B cell (primary cell): Measurements from ENCODE around the gene SLIT3.

Experiments used
- EZH2 ChIP-seq: IDR thresholded peaks from 2 replicates; pipeline ENCODE4 v1.6.1; 2012; ENCODE audit warnings: borderline replicate concordance, low read depth, mild to moderate bottlenecking, moderate library complexity, low read length; ENCODE audit not compliant: insufficient read depth, poor library complexity, severe bottlenecking
- TF ChIP-seq, protein P1 (sequence below): fragments of 200-600 bp; IDR thresholded peaks from one replicate; pipeline ENCODE4 v1.8.0; 2022; ENCODE audit warnings: antibody characterized with exemption, mild to moderate bottlenecking

DNA sequence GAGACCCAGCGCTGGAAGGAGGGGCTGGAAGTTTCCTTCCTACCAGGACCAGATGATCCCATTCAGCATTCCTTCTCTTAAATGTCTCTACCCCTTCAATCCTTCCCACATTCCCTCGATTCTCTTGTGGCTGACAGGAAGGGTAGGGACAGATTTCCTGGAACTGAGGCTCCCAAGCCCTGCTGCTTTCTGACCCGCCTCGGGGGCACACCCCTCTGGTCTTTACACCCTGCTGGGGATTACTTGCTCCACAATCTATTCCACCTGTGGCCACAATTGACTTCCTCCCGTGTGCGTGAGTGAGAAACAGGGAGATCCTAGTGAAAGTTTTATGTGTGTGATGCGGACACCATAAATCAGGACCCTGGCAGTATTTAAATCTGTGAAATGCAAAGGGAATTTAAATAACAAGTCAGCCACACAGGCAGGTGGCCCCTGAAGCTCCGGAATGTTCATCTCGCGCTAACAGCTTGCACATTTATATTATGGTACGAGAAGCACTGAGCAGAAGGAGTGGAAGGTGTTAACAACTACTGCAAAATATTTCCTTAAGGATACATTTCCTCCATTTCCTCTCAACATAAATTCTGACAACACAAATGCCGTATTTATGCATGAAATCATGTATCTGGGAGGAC is 237.5 kb downstream of the SLIT3 start:
- TF ChIP-seq, protein P1, sequence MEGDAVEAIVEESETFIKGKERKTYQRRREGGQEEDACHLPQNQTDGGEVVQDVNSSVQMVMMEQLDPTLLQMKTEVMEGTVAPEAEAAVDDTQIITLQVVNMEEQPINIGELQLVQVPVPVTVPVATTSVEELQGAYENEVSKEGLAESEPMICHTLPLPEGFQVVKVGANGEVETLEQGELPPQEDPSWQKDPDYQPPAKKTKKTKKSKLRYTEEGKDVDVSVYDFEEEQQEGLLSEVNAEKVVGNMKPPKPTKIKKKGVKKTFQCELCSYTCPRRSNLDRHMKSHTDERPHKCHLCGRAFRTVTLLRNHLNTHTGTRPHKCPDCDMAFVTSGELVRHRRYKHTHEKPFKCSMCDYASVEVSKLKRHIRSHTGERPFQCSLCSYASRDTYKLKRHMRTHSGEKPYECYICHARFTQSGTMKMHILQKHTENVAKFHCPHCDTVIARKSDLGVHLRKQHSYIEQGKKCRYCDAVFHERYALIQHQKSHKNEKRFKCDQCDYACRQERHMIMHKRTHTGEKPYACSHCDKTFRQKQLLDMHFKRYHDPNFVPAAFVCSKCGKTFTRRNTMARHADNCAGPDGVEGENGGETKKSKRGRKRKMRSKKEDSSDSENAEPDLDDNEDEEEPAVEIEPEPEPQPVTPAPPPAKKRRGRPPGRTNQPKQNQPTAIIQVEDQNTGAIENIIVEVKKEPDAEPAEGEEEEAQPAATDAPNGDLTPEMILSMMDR: no peak
- TF ChIP-seq EZH2: no peak
